HG02884 (cell line): ENCODE results near the gene FOXG1.

Experiments used
- ATAC-seq: cut with Tn5 transposase; IDR thresholded peaks from one replicate; pipeline ENCODE4 v1.9.1; 2021; ENCODE audit warnings: mild to moderate bottlenecking, moderate library complexity; ENCODE audit not compliant: unreplicated experiment

The FOXG1 gene

GRCh38 chr14:28774764-28775735 is 8.5 kb downstream of the FOXG1 start:
- ATAC-seq, result no peak

GRCh38 chr14:28776482-28777266 is 10.1 kb downstream of the FOXG1 start:
- ATAC-seq, result no peak

GRCh38 chr14:28777471-28778137 is 11.0 kb downstream of the FOXG1 start:
- no peak for ATAC-seq

- ATAC-seq, result no peak
These were observed 11.8 kb downstream of the FOXG1 start for GRCh38 chr14:28778138-28779117.

GRCh38 chr14:28779456-28779855 is 12.9 kb downstream of the FOXG1 start:
- ATAC-seq, result no peak

- no peak for ATAC-seq
These were observed 14.5 kb downstream of the FOXG1 start for GRCh38 chr14:28780843-28781820.

- no peak for ATAC-seq
These were observed 15.7 kb downstream of the FOXG1 start for GRCh38 chr14:28782301-28782700.

- no peak for ATAC-seq
These were observed 17.1 kb downstream of the FOXG1 start for GRCh38 chr14:28783664-28784063.

GRCh38 chr14:28784096-28785048 is 17.8 kb downstream of the FOXG1 start:
- ATAC-seq, result no peak

- ATAC-seq, result no peak
These were observed 18.7 kb downstream of the FOXG1 start for GRCh38 chr14:28785096-28785952.

- no peak for ATAC-seq
These were observed 40.9 kb downstream of the FOXG1 start for GRCh38 chr14:28807518-28807917.

- ATAC-seq, result no peak
These were observed 47.2 kb downstream of the FOXG1 start for GRCh38 chr14:28813810-28814209.
